Measurements from ENCODE around the gene NBAS.

Gene NBAS

DNA sequence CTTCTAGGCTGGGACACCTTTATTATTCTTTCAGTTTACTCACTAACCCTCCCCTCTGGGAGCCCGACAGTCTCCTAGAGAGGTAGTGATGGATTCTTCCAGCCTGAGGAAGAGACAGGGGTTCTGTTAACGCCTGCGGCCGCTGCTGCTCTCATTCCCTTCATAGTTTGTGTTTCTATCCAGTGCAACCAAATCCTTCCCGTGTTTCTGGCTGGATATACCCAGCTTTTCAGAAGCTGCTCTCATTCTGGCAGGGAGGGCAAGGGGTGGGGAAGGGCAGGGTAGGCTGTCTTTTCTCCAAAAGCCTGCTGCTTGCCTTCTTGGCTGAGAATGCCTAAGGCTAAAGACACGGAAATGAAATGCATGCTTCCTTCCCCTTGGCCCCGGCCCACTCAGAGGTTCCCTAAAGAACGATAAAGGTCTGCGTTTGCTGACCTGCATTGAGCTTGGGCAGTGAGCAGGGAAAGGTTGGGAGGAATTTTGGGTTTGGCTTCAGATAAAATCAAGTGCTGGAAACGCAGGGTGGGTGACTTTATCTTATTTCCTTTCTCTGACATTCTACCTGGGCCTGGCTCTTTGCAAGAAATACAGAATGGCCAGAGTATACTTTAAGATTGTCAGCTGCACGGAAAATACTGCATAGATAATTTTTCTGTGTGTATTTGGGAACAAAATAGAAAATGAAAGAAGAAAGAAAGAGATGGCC, 390.9 kb downstream of the NBAS start:
- H3K4me3 ChIP-seq (ENCODE audit: low read depth, low read length) = no peak overlapping the region
- H3K36me3 ChIP-seq (ENCODE audit: control insufficient read depth in 2 of 2, insufficient read depth in 1 of 2, low read length in 2 of 2) = no peaks in the 10 kb centered on the region
- H3K27ac ChIP-seq (ENCODE audit: extremely low read depth, low read depth, low read length) = no peak overlapping the region
- no peaks in the 10 kb centered on the region for H3K9me3 ChIP-seq (ENCODE audit: control insufficient read depth, insufficient read depth, low read depth, low read length)
- ChIA-PET POLR2A (no interaction called here), CTCF (interaction anchor here (0.7 to 1.1 kb wide), 2 partner anchors 9 to 1990 kb away, joined by 3 read pairs; no protein-coding TSS in a partner anchor)
- 0 out of 2 replicates have a peak, but pooled peaks cover 2% of the 10 kb centered on the region for H3K4me1 ChIP-seq (ENCODE audit: control insufficient read depth, insufficient read depth, low read length)
- TF ChIP-seq ZNF830 (tag by site-specific recombination; IDR thresholded peaks at IDR 0.05; ENCODE audit: low read depth) = no peak
- no peak for TF ChIP-seq ZXDB (tag by site-specific recombination; IDR thresholded peaks at IDR 0.05)
- TF ChIP-seq ZNF155 (tag by site-specific recombination; IDR thresholded peaks at IDR 0.05) = no peak
- no peak for TF ChIP-seq ZNF777 (tag by site-specific recombination; IDR thresholded peaks at IDR 0.05; ENCODE audit: borderline replicate concordance)
- no peak for TF ChIP-seq ZNF266 (tag by site-specific recombination; IDR thresholded peaks at IDR 0.05; ENCODE audit: low read depth)
- TF ChIP-seq ZNF223 (tag by site-specific recombination; IDR thresholded peaks at IDR 0.05) = no peak
- no peak for TF ChIP-seq IKZF3 (tag by site-specific recombination; IDR thresholded peaks at IDR 0.05)

DNA sequence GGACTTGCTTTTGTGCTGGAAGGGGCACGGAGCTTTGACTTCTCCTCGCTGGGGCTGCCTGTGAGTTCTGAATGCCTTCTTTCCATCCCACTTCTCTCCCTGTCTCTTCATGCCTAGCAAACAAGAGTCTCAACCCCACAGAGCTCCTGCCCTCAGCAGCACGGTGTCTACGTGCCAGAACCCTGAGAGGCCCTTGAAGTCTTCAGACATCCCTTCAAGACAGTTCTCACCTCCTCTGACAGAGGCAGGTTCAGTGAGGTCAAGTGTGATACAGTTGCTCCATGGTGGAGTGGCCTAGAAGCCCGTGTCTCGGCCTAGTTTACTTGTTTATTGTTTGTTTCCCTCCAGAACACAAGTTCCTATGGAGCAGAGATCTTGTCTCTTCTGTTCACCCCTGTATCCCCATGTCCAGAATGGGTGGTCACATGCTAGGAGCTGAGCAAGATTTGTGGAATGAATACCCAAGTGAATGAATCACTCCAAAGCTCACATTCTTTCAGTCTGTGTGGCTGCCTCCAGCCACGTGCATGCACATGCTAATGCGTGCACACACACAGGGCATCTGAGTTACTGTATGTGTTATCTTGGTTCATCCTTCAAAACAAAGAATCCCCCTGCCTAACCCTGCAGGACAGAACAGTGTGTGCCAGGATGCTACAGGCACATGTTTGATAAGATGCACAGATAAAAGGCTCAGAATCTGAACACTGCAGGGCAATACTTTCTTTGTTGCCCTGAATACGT, 391.6 kb downstream of the NBAS start:
- CTCF ChIA-PET = interaction anchor here (0.7 to 1.8 kb wide), 3 partner anchors 9 to 1991 kb away, joined by 3 to 8 read pairs (median 3); no protein-coding TSS in a partner anchor
- POLR2A ChIA-PET = no interaction called here
- H3K36me3 ChIP-seq (ENCODE audit: control insufficient read depth in 2 of 2, insufficient read depth in 1 of 2, low read length in 2 of 2) = no peaks in the 10 kb centered on the region
- TF ChIP-seq, protein P1, sequence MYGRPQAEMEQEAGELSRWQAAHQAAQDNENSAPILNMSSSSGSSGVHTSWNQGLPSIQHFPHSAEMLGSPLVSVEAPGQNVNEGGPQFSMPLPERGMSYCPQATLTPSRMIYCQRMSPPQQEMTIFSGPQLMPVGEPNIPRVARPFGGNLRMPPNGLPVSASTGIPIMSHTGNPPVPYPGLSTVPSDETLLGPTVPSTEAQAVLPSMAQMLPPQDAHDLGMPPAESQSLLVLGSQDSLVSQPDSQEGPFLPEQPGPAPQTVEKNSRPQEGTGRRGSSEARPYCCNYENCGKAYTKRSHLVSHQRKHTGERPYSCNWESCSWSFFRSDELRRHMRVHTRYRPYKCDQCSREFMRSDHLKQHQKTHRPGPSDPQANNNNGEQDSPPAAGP (tag by site-specific recombination; IDR thresholded peaks at IDR 0.05) = no peak
- TF ChIP-seq ZNF221 (tag by site-specific recombination; IDR thresholded peaks at IDR 0.05; ENCODE audit: borderline replicate concordance) = no peak
- no peak for TF ChIP-seq ZNF16 (tag by site-specific recombination; IDR thresholded peaks at IDR 0.05; ENCODE audit: low read depth)
- TF ChIP-seq ZNF350 (tag by site-specific recombination; IDR thresholded peaks at IDR 0.05) = no peak
- no peak for TF ChIP-seq ZNF223 (tag by site-specific recombination; IDR thresholded peaks at IDR 0.05)
- TF ChIP-seq KLF1 (tag by site-specific recombination; IDR thresholded peaks at IDR 0.05) = no peak
- no peak for TF ChIP-seq ZNF169 (tag by site-specific recombination; IDR thresholded peaks at IDR 0.05)
- TF ChIP-seq ZNF777 (tag by site-specific recombination; IDR thresholded peaks at IDR 0.05; ENCODE audit: borderline replicate concordance) = no peak
- TF ChIP-seq ZBTB20 (tag by site-specific recombination; IDR thresholded peaks at IDR 0.05) = no peak
- TF ChIP-seq ZFP37 (tag by site-specific recombination; IDR thresholded peaks at IDR 0.05) = no peak
- no peak for TF ChIP-seq ZNF514 (tag by site-specific recombination; IDR thresholded peaks at IDR 0.05)
- TF ChIP-seq ZNF416 (tag by site-specific recombination; IDR thresholded peaks at IDR 0.05) = no peak
- TF ChIP-seq ZIC2 (tag by site-specific recombination; IDR thresholded peaks at IDR 0.05) = no peak
- no peak for TF ChIP-seq KLF9 (tag by site-specific recombination; IDR thresholded peaks at IDR 0.05; ENCODE audit: low read depth)
- TF ChIP-seq EGR2 (tag by site-specific recombination; IDR thresholded peaks at IDR 0.05; ENCODE audit: low read depth) = no peak
- H3K4me1 ChIP-seq (ENCODE audit: control insufficient read depth, insufficient read depth, low read length) = 0 out of 2 replicates have a peak, but pooled peaks cover 2% of the 10 kb centered on the region
- H3K27ac ChIP-seq (ENCODE audit: extremely low read depth, low read depth, low read length) = no peak overlapping the region
- H3K9me3 ChIP-seq (ENCODE audit: control insufficient read depth, insufficient read depth, low read depth, low read length) = no peaks in the 10 kb centered on the region
- no peak overlapping the region for H3K4me3 ChIP-seq (ENCODE audit: low read depth, low read length)

DNA sequence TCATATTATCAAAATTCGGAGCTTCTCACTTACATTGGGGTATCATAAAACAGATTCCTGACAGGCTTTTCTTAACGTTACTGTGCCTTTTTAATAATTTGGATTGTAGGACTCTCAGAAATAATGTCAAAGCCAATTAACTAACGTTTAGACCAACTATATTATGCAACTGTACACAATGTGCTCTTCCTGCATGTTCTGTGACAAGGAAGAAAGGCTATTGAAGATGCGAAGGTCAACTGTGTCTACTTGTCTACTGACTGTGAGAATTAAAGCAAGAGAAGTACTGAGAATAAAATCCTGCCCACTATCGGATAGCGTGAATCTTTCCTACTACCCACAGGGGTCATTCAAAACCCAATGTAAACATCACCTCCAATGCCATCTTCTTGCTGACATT, 393.0 kb downstream of the NBAS start:
- Histone ChIP-seq H3K36me3 (ENCODE audit: control insufficient read depth in 2 of 2, insufficient read depth in 1 of 2, low read length in 2 of 2) (no peaks in the 10 kb centered on the region), H3K4me3 (ENCODE audit: low read depth, low read length) (no peak overlapping the region), H3K9me3 (ENCODE audit: control insufficient read depth, insufficient read depth, low read depth, low read length) (no peaks in the 10 kb centered on the region), H3K27ac (ENCODE audit: extremely low read depth, low read depth, low read length) (no peak overlapping the region), H3K4me1 (ENCODE audit: control insufficient read depth, insufficient read depth, low read length) (no peaks in the 10 kb centered on the region)
- ChIA-PET POLR2A (no interaction called here), CTCF (interaction anchor here (1.8 kb wide), 1 partner anchor 9 kb away, joined by 8 read pairs; no protein-coding TSS in a partner anchor)
- TF ChIP-seq, protein P2, sequence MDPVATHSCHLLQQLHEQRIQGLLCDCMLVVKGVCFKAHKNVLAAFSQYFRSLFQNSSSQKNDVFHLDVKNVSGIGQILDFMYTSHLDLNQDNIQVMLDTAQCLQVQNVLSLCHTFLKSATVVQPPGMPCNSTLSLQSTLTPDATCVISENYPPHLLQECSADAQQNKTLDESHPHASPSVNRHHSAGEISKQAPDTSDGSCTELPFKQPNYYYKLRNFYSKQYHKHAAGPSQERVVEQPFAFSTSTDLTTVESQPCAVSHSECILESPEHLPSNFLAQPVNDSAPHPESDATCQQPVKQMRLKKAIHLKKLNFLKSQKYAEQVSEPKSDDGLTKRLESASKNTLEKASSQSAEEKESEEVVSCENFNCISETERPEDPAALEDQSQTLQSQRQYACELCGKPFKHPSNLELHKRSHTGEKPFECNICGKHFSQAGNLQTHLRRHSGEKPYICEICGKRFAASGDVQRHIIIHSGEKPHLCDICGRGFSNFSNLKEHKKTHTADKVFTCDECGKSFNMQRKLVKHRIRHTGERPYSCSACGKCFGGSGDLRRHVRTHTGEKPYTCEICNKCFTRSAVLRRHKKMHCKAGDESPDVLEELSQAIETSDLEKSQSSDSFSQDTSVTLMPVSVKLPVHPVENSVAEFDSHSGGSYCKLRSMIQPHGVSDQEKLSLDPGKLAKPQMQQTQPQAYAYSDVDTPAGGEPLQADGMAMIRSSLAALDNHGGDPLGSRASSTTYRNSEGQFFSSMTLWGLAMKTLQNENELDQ (tag by site-specific recombination; IDR thresholded peaks at IDR 0.05; ENCODE audit: low read depth) = no peak
- TF ChIP-seq, protein P3, sequence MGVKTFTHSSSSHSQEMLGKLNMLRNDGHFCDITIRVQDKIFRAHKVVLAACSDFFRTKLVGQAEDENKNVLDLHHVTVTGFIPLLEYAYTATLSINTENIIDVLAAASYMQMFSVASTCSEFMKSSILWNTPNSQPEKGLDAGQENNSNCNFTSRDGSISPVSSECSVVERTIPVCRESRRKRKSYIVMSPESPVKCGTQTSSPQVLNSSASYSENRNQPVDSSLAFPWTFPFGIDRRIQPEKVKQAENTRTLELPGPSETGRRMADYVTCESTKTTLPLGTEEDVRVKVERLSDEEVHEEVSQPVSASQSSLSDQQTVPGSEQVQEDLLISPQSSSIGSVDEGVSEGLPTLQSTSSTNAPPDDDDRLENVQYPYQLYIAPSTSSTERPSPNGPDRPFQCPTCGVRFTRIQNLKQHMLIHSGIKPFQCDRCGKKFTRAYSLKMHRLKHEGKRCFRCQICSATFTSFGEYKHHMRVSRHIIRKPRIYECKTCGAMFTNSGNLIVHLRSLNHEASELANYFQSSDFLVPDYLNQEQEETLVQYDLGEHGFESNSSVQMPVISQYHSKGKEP (tag by site-specific recombination; IDR thresholded peaks at IDR 0.05) = no peak
- TF ChIP-seq ZNF266 (tag by site-specific recombination; IDR thresholded peaks at IDR 0.05; ENCODE audit: low read depth) = no peak
- TF ChIP-seq SP7 (tag by site-specific recombination; IDR thresholded peaks at IDR 0.05) = no peak
- TF ChIP-seq ZNF140 (tag by site-specific recombination; IDR thresholded peaks at IDR 0.05) = no peak
- no peak for TF ChIP-seq ZNF501 (tag by site-specific recombination; IDR thresholded peaks at IDR 0.05)
- TF ChIP-seq HOXC10 (CRISPR knock-in tag; IDR thresholded peaks at IDR 0.05) = no peak
- no peak for TF ChIP-seq ZNF558 (tag by site-specific recombination; IDR thresholded peaks at IDR 0.05)
